GM18951 (cell line): Measurements from ENCODE around the gene RASA3.
"Not testable (repeated sequence)": the region's sequence is repeated elsewhere in the genome, so short reads cannot be mapped to it uniquely, and the experiment has no call there.

ENCODE experiments used
- POLR2A ChIP-seq: IDR thresholded peaks from 4 replicates; pipeline ENCODE4 v1.6.1; 2011; ENCODE audit warnings: mild to moderate bottlenecking; ENCODE audit not compliant: insufficient read length, insufficient read depth; ENCODE audit errors: extremely low read depth
- in situ Hi-C: fragments of 300-500 bp; cut with MboI; formaldehyde crosslinking; loops from one replicate; pipeline ENCODE4 v1.12.0; 2022; ENCODE audit warnings: low sequenced_read_pairs, mixed read lengths, inconsistent platforms; ENCODE audit not compliant: unreplicated experiment

The RASA3 gene

DNA sequence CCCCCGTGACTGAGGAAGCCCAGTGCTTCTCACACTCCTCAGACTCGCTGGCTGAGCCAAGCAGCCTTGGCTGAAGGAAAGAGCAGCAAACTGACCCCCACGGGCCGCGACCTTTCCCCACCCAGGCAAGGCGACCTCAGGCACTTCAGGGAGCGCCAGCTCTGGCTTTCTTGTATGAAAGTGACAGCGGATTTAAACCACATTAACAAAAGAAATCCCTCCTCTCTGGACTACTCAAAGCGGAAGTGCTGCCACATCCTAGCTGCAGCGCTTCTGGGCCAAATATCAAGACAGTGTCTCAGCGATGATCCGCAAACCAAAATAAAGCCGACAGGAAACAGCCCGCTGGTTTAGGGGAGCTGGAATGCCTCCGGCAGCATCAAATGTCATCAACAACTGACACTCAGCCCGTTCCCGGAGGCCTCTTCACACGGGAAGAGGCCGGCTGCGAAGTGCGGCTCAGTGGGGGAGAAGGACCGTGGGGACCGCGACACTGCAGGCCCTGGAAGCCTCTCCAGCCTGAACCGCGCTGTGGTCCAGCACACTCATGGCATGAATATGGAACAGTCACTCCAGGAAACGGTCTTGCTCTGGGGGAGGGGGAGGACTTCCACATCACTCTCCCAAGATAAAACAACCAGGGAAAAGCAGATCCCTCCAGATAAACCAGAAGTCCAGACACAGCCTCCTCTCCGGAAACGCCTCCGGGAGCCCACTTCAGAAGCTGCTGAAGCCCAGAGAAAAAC, 1.4 kb downstream of the RASA3 start:
- no peak for TF ChIP-seq POLR2A
- in situ Hi-C loops, result no loop called here

DNA sequence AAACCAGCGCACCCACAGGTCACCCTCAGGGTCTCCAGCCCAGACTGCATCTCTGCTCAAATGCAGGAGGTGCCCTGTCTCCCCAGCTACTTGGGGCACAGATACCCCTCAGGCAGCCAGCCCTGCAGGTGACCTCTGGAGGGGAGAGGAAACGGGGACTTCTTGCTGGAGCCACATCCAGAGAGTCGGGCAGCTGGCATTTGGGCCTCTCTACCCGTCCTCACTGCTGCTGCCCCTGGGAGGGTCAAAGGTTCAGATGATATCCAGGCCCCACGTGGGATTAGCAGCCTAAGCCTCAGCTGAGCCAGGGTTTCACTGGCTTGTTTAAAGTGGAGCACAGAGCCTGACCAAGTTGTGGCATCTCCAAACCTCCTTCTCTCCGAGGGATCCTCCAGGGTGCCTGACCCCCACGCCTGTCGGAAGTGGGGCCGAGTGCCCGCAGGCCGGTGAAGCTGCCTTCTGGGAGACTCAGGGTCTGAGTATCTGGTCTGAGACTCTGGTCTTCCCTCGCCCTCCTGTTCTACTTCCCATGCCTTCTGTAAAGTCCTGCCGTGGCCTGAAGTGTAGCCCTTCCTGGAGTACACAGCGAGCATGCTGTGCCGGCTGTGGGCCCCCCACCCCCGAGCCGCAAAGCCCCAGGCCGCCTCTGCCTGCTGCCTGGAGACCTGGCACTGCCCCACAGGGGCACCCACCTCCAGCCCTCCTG, 2.1 kb downstream of the RASA3 start:
- in situ Hi-C loops, result no loop called here
- peak; percentile 5 for TF ChIP-seq POLR2A

GRCh38 chr13:114129649-114130062, 2.8 kb downstream of the RASA3 start:
- in situ Hi-C loops, result no loop called here
- no peak for TF ChIP-seq POLR2A

GRCh38 chr13:114128624-114129522, 3.5 kb downstream of the RASA3 start:
- TF ChIP-seq POLR2A, result peak; percentile 22
- in situ Hi-C loops, result no loop called here

- in situ Hi-C loops, result no loop called here
- TF ChIP-seq POLR2A, result no peak
Measured at GRCh38 chr13:114128348-114128623, 4.1 kb downstream of the RASA3 start.

- in situ Hi-C loops, result no loop called here
- no peak for TF ChIP-seq POLR2A
Measured at GRCh38 chr13:114127473-114128347, 4.7 kb downstream of the RASA3 start.

DNA sequence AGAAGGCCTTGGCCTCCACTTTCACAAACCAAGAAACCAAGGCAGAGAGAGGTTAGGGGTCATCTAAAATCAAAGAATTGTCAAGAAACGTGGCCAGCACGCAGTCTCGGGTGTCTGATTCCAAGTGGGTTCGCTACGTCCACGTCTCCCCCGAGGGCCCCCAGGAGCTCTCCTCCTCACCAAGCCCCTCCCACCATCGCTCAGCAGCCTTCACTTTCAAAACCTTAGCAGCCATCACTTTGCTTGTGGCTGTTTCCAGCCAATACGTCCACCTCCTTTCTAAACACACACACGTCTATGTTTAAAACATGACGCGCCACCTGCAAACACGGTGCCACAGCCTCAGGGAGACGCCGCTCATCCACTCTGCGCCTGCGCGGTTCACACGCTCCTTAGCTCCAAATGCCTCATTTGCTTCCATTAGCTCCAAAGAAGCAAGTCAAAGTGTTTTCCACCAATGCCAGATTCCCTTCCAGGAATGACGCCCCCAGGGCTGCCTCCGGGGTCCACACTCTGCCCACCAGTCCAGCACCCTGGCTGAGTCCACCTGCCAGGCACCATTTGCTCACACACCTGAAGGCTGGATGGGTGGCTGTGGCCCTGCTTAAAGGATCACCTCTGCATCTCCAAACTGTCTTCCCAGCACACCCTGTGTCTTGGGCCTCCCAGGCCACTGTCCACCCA, 5.5 kb downstream of the RASA3 start:
- no peak for TF ChIP-seq POLR2A
- in situ Hi-C loops, result no loop called here

GRCh38 chr13:114126086-114126485, 6.3 kb downstream of the RASA3 start:
- in situ Hi-C loops, result not testable (repeated sequence)

GRCh38 chr13:114125589-114125988, 6.8 kb downstream of the RASA3 start:
- in situ Hi-C loops, result no loop called here
- TF ChIP-seq POLR2A, result no peak

GRCh38 chr13:114124921-114125320, 7.5 kb downstream of the RASA3 start:
- in situ Hi-C loops, result no loop called here
- TF ChIP-seq POLR2A, result no peak

GRCh38 chr13:114124431-114124830, 8.0 kb downstream of the RASA3 start:
- in situ Hi-C loops, result no loop called here
- no peak for TF ChIP-seq POLR2A

- in situ Hi-C loops, result no loop called here
- TF ChIP-seq POLR2A, result no peak
Measured at GRCh38 chr13:114123876-114124275, 8.5 kb downstream of the RASA3 start.
